HG02588 (cell line): ENCODE data around the gene PHKA2.
"Not testable (repeated sequence)": the region's sequence is repeated elsewhere in the genome, so short reads cannot be mapped to it uniquely, and the experiment has no call there.

ENCODE experiments used
- ATAC-seq: cut with Tn5 transposase; IDR thresholded peaks from one replicate; pipeline ENCODE4 v1.9.1; 2021; ENCODE audit warnings: mild to moderate bottlenecking, moderate library complexity; ENCODE audit not compliant: unreplicated experiment

Gene PHKA2

DNA sequence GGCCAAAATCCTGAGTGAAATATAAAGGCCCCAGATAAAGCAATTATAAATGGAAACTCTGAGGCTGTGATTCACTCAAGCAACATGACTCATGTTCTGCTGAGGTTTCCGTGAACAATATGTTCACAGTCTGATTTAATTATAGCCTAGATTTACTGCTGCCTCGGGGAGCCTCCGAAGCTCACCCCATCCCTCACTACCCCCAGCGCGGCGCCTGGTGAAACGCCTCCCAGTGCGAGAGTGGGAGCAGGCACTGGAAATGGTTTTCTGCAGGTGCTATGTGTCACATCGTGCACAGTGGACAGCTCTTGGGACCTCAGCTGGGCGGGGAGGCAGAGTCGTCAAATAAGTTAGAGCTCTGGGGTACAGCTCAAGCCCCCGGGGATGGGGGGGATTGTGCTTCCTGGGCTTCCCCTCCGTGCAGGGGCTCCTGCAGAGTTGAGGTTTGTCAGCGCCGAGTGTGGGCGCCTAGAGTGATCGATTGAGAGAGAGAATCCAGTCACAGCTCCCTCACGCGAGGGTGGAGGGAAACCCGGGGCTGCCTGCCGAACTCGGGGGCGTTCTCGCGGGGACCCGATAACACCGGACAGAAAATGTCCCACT lies 110.6 kb downstream of the PHKA2 start:
- ATAC-seq: no peak

DNA sequence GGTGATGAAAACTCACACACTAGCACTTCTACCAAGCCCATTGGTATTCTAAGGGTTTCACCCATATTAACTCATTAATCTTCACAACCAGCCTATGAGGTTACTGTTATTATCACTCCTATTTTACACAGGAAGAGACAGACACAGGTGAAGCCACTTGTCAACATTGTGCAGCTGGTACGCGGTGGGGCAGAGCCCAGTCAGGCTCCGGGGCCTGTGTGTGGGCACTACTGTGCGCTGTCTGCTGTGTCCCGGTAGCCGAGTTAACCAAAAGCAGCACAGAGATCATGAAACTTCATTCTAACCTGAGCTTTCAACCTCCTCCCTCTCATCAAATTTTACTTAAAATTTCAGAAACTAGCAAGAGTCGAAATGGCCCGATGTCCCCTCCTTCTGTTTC lies 111.3 kb downstream of the PHKA2 start:
- no peak for ATAC-seq

DNA sequence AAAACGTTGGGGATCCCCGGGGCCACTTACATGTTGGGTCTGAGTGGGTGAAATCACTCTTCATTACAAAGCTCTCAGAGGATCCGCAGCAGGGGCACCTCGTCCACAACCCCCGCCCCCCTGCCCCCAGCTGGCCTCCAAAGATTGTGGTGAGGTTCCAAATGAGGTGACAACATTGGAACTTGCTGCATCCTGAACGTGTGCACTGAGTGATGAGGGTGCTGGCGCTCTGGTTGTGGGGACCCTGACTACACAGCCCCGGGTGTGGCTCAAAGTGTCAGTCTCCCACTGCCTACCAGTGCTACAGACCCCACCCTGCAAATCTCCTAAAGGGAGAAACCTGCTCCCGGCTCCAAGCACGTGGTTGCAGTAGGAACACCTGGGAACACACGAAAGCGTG lies 111.9 kb downstream of the PHKA2 start:
- ATAC-seq: no peak

DNA sequence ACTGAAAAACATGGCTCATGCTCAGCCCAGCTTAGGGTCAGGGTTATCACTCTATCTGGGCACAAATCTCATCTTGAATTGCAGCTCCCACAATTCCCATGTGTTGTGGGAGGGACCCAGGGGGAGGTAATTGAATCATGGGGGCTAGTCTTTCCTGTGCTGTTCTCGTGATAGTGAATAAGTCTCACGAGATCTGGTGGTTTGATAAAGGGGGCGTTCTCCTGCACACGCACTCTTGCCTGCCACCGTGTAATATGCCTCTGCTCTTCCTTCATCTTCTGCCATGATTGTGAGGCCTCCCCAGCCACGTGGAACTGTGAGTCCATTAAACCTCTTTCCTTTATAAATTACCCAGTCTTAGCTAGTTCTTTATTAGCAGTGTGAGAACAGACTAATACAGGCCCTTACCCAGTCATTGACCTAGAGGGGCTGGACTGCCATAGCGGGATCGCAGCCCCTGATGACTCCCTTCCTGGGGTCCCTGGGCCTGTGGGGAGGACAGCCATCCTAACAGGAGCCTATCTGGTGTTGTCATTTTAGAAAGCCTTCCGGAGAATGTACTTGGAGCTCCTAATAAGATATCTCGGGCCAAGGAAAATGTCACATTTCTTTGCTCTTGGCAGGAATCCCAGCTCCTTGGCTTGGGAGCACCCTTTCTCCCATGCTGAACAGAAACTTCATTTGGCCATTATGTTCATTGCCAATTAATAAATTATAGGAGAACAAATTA lies 112.6 kb downstream of the PHKA2 start:
- ATAC-seq: no peak

DNA sequence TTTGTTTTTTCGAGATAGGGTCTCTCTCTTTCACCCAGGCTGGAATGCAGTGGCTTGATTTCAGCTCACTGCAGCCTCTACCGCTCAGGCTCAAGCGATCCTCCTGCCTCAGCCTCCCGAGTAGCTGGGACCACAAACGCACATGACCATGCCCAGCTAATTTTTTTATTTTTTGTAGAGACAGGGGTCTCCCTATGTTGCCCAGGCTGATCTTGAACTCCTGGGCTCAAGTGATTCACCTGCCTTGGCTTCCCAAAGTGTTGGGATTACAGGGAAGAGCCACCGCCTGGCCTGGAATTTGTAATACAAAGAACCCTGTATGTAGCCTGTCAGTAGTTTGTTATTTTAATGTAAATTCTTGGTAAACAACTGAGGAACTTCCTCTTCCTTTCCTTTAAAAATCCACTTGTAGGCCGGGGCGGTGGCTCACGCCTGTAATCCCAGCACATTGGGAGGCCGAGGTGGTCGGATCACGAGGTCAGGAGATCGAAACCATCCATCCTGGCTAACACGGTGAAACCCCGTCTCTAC lies 119.5 kb downstream of the PHKA2 start:
- no peak for ATAC-seq

DNA sequence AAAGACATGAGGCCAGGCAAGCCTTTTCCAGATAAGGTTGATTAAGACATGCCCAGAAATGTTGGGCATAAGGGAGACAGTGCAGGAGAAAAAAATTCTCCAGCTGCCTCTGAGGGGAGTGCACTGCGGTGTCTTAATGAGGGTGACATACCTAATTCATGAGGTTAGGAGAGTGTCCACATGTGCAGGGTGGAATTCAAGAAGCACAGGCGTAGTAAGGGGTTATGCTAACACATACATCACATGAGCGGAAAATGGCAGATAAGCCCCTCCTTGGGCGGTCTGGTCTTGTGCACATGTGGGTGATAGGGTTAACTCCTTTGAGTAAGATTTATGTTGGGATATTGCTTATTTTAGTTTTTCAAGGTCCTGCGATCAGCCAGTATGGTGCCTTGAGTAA lies 122.4 kb downstream of the PHKA2 start:
- no peak for ATAC-seq

DNA sequence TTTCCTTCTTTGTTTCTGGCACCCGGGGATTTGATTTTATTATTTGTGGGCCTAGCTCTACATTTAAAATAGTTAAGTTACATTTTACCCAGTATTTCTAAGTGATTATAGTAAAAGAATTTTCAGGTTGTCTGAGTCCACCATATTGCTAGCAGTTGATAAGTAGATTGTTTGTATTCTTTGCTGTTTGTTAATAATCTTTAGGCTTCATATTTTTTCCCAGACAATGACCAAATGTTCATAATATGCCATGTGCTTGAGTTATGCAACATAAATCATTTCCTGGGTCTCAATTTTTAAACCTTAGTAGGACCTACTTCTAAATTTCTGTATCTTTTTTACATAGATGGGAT lies 127.3 kb downstream of the PHKA2 start:
- no peak for ATAC-seq

DNA sequence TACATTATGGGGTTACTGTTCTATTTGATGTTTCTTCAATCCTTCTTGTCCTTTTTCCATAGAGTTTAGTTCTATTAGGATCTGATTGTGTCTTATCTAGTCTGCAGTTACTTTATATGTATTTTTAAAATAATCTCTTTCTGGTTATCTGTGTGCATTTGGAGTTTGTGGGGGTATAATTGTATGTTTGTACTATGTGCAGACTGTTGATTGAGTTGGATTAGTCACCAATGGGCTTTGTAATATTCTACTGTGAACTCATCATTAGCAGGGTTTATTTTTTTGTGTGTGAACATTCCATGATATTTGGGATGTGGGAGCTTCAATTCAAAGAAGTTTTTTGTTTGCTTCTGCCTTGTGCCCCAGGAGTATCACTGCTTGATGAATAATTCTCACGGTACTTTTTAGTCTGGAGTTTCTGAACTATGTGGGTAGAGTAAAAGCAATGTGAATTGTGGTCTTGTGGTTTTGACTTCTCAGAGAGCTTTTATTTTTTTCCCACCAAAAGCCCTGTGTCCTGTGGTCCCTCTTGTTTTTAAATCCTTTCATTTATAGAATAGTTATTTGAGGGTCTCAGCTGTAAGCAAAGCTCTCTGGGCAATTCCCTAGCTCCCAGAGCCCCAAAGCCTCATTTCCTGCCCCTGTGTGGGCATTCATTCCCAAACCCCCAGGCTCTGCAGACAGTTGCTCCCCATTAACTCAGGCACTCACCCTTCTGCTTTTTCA lies 127.8 kb downstream of the PHKA2 start:
- ATAC-seq: peak; percentile 92

DNA sequence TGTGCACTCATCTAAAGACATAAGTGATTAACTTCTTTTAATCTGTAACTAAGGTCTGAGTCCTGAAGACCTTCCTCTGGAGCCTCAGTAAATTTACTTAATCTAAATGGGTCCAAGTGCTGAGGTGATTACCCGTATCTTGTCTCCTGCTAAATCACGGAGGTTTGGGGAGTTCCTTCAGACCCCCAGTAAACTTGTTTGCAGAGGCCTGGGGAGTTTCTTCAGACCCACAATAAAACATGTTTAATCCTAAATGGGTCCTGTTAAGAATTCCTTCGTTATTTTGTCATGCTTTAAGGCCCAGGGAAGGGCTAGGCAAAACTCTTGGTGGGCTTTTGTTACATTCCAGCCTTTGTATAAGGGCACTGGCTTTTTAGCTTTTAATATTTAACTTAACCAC lies 136.0 kb downstream of the PHKA2 start:
- ATAC-seq: not testable (repeated sequence)
